ENCODE data around the gene TMEM242. TPM values are rescaled to one million over a fixed set of nuclear protein-coding genes. Genes with fewer than 3 reads are reported as not detected.
A peak's percentile ranks its signal among the peaks of the same experiment; 100 is the strongest.

The TMEM242 gene
- total and polyA plus RNA-seq, 10 of the 15 experiments (the other 5 are each of a cell fraction or from before 2014, with no cell fraction given) = 2.8 to 9.8 (median 5.5) TPM

- TF ChIP-seq MLLT1 (IDR thresholded peaks at IDR 0.05) (peak; percentile 79), IKZF2 (IDR thresholded peaks at IDR 0.05) (peak; percentile 60 to 71; a peak in 3 of 4 replicates), FOXM1 (IDR thresholded peaks at IDR 0.05; ENCODE audit: low read depth, low read length) (peak; percentile 63; the same call in 1 of the 2 replicates), MYC (IDR thresholded peaks at IDR 0.05; ENCODE audit: insufficient read depth, insufficient read length, insufficient replicate concordance, low read length, severe bottlenecking) (peak; percentile 68), MXI1 (IDR thresholded peaks at IDR 0.05; ENCODE audit: low read depth, low read length) (peak; percentile 81), PML (IDR thresholded peaks at IDR 0.05; ENCODE audit: low read length) (peak; percentile 97), SMAD5 (IDR thresholded peaks at IDR 0.05; ENCODE audit: low read depth) (peak; percentile 76; the same call in 1 of the 2 replicates), BACH1 (IDR thresholded peaks at IDR 0.05; ENCODE audit: borderline replicate concordance) (peak; percentile 65; the same call in 1 of the 2 replicates), IKZF1 (conservative IDR thresholded peaks at IDR 0.05) (peak; percentile 91), SREBF2 (IDR thresholded peaks at IDR 0.05; ENCODE audit: low read length) (no peak), PAX5 (IDR thresholded peaks at IDR 0.05; ENCODE audit: borderline replicate concordance, low read depth, low read length) (peak; percentile 59; the same call in 1 of the 2 replicates), MTA2 (IDR thresholded peaks at IDR 0.05; ENCODE audit: low read depth) (no peak), E2F8 (IDR thresholded peaks at IDR 0.05; ENCODE audit: low read depth, partially characterized antibody) (peak; percentile 68), RUNX3 (IDR thresholded peaks at IDR 0.05; ENCODE audit: low read length) (peak; percentile 83), ETV6 (conservative IDR thresholded peaks at IDR 0.05 in 1 of 2, IDR thresholded peaks at IDR 0.05 in 1 of 2; ENCODE audit: borderline replicate concordance in 1 of 2, low read depth in 1 of 2) (peak in 1 of 2 experiments; percentile 78; a peak in 2 of 4 replicates), KLF5 (IDR thresholded peaks at IDR 0.05; ENCODE audit: partially characterized antibody) (peak; percentile 91), HCFC1 (IDR thresholded peaks at IDR 0.05; ENCODE audit: low read length) (peak; percentile 86), HSF1 (IDR thresholded peaks at IDR 0.05; ENCODE audit: low read depth, low read length) (no peak)
- TF ChIP-seq, protein P1, sequence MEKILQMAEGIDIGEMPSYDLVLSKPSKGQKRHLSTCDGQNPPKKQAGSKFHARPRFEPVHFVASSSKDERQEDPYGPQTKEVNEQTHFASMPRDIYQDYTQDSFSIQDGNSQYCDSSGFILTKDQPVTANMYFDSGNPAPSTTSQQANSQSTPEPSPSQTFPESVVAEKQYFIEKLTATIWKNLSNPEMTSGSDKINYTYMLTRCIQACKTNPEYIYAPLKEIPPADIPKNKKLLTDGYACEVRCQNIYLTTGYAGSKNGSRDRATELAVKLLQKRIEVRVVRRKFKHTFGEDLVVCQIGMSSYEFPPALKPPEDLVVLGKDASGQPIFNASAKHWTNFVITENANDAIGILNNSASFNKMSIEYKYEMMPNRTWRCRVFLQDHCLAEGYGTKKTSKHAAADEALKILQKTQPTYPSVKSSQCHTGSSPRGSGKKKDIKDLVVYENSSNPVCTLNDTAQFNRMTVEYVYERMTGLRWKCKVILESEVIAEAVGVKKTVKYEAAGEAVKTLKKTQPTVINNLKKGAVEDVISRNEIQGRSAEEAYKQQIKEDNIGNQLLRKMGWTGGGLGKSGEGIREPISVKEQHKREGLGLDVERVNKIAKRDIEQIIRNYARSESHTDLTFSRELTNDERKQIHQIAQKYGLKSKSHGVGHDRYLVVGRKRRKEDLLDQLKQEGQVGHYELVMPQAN (conservative IDR thresholded peaks at IDR 0.05) = peak; percentile 86
- TF ChIP-seq, protein P2, sequence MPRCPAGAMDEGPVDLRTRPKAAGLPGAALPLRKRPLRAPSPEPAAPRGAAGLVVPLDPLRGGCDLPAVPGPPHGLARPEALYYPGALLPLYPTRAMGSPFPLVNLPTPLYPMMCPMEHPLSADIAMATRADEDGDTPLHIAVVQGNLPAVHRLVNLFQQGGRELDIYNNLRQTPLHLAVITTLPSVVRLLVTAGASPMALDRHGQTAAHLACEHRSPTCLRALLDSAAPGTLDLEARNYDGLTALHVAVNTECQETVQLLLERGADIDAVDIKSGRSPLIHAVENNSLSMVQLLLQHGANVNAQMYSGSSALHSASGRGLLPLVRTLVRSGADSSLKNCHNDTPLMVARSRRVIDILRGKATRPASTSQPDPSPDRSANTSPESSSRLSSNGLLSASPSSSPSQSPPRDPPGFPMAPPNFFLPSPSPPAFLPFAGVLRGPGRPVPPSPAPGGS (IDR thresholded peaks at IDR 0.05; ENCODE audit: borderline replicate concordance, insufficient read depth, low read depth, low read length, poor library complexity, severe bottlenecking) = peak; percentile 24
Measured at GRCh38 chr6:157323255-157323965, at the start of gene TMEM242 (continued).
